ENCODE results near the gene RASGRF1. TPM values are rescaled to one million over a fixed set of nuclear protein-coding genes. Genes with fewer than 3 reads are reported as not detected.
A peak's percentile ranks its signal among the peaks of the same experiment; 100 is the strongest.

RASGRF1 gene
- total and polyA plus RNA-seq, 2 donors (not counting 1 experiment from before 2014, with no cell fraction given), result 1.0 to 9.4 TPM

- Histone ChIP-seq H2AFZ (ENCODE audit: insufficient read depth, low read depth, low read length, poor library complexity, severe bottlenecking) (no peak overlapping the region), H3K4me3 (ENCODE audit: control extremely low read depth in 1 of 5, extremely low read depth in 1 of 5, insufficient read depth in 1 of 5, low read depth in 2 of 5, low read length in 4 of 5) (no peak overlapping the region), H4K20me1 (ENCODE audit: control insufficient read depth, insufficient read depth, low read length, poor library complexity, severe bottlenecking) (no peaks in the 10 kb centered on the region), H3K9ac (ENCODE audit: low read length) (no peak overlapping the region), H3K79me2 (ENCODE audit: control insufficient read depth, insufficient read depth, low read length) (no peaks in the 10 kb centered on the region), H3K4me2 (replicated peaks; ENCODE audit: low read depth, low read length, poor library complexity, severe bottlenecking) (peak overlapping the region; percentile 6), H3K27me3 (replicated peaks in 1 of 4; ENCODE audit: control extremely low read depth in 1 of 4, control insufficient read depth in 3 of 4, insufficient read depth in 4 of 4, low read length in 3 of 4) (no peaks in the 10 kb centered on the region), H3K36me3 (replicated peaks in 1 of 2; ENCODE audit: control extremely low read depth in 1 of 2, control insufficient read depth in 1 of 2, extremely low read depth in 1 of 2, insufficient read depth in 2 of 2, low read length in 1 of 2) (no peaks in the 10 kb centered on the region), H3K27ac (ENCODE audit: low read length in 2 of 2) (no peak overlapping the region), H3K4me1 (ENCODE audit: control insufficient read depth in 2 of 2, insufficient read depth in 2 of 2, low read length in 2 of 2) (peaks cover 36 to 57% of the 10 kb centered on the region in 2 donors), H3K9me3 (ENCODE audit: control extremely low read depth in 1 of 3, control insufficient read depth in 2 of 3, insufficient read depth in 1 of 3, low read length in 2 of 3) (no peaks in the 10 kb centered on the region)
- intact Hi-C loops (cut with micrococcal nuclease), result no loop called here
- no peak for DNase-seq
- peaks cover 57% of the 10 kb centered on the region for H3K4me1 Mint-ChIP-seq
- WGBS (ENCODE audit: insufficient coverage), result 98% methylated on average over 10 of the region's 16 CpGs
- ATAC-seq (ENCODE audit: low read depth), result no peak
- TF ChIP-seq EZH2 (IDR thresholded peaks at IDR 0.05; ENCODE audit: borderline replicate concordance, insufficient read depth, low read depth, low read length, poor library complexity, severe bottlenecking) (no peak), CTCF (IDR thresholded peaks at IDR 0.05) (no peak)
- H3K27me3 Mint-ChIP-seq, result no peaks in the 10 kb centered on the region
- ChIA-PET CTCF (interaction anchor here (1.2 to 3.6 kb wide), 7 partner anchors 19 to 178 kb away, joined by 4 to 43 read pairs (median 7); no protein-coding TSS in a partner anchor), POLR2A (interaction anchor here (0.5 kb wide), 1 partner anchor 11 kb away, joined by 9 read pairs; no protein-coding TSS in a partner anchor)
- no peaks in the 10 kb centered on the region for H3K9me3 Mint-ChIP-seq (ENCODE audit: insufficient read depth)
- peak overlapping the region; percentile 17 for H3K27ac Mint-ChIP-seq
- peak overlapping the region; percentile 18 for H3K4me3 Mint-ChIP-seq
Measured at GRCh38 chr15:79006071-79006470, 84.5 kb downstream of the RASGRF1 start.

- peak overlapping the region; percentile 25 for H3K9ac ChIP-seq (ENCODE audit: low read length)
- POLR2A ChIA-PET, result interaction anchor here (0.6 to 1.6 kb wide), 9 partner anchors 14 to 464 kb away, joined by 3 to 16 read pairs (median 5); partner anchors contain the start of genes CTSH and MORF4L1
- peak overlapping the region; percentile 58 for H2AFZ ChIP-seq (ENCODE audit: insufficient read depth, low read depth, low read length, poor library complexity, severe bottlenecking)
Measured at GRCh38 chr15:79004336-79004735, 86.2 kb downstream of the RASGRF1 start.

More at GRCh38 chr15:79004336-79004735, 86.2 kb downstream of the RASGRF1 start:
- ATAC-seq (ENCODE audit: low read depth) (peak; percentile 85), DNase-seq (peak; percentile 77)
- 32% methylated on average over 3 of the region's 6 CpGs for WGBS (ENCODE audit: insufficient coverage)
- intact Hi-C loops (cut with micrococcal nuclease), result loop anchor here (1.0 to 2.0 kb wide), 4 partner anchors 20 to 103 kb away; no protein-coding TSS in a partner anchor
- Histone ChIP-seq H3K79me2 (ENCODE audit: control insufficient read depth, insufficient read depth, low read length) (no peaks in the 10 kb centered on the region), H3K4me1 (ENCODE audit: control insufficient read depth in 2 of 2, insufficient read depth in 2 of 2, low read length in 2 of 2) (peaks cover 30 to 45% of the 10 kb centered on the region in 2 donors), H3K27ac (ENCODE audit: low read length in 2 of 2) (peak overlapping the region; percentile 58 to 60), H3K9me3 (ENCODE audit: control extremely low read depth in 1 of 3, control insufficient read depth in 2 of 3, insufficient read depth in 1 of 3, low read length in 2 of 3) (no peaks in the 10 kb centered on the region), H3K27me3 (replicated peaks in 1 of 4; ENCODE audit: control extremely low read depth in 1 of 4, control insufficient read depth in 3 of 4, insufficient read depth in 4 of 4, low read length in 3 of 4) (no peaks in the 10 kb centered on the region), H4K20me1 (ENCODE audit: control insufficient read depth, insufficient read depth, low read length, poor library complexity, severe bottlenecking) (no peaks in the 10 kb centered on the region), H3K4me3 (ENCODE audit: control extremely low read depth in 1 of 5, extremely low read depth in 1 of 5, insufficient read depth in 1 of 5, low read depth in 2 of 5, low read length in 4 of 5) (peak overlapping the region in 2 of 5 experiments; percentile 9 to 28), H3K36me3 (replicated peaks in 1 of 2; ENCODE audit: control extremely low read depth in 1 of 2, control insufficient read depth in 1 of 2, extremely low read depth in 1 of 2, insufficient read depth in 2 of 2, low read length in 1 of 2) (no peaks in the 10 kb centered on the region), H3K4me2 (replicated peaks; ENCODE audit: low read depth, low read length, poor library complexity, severe bottlenecking) (peak overlapping the region; percentile 61)
- peak overlapping the region; percentile 95 for H3K27ac Mint-ChIP-seq
- H3K4me1 Mint-ChIP-seq, result peaks cover 48% of the 10 kb centered on the region
- CTCF ChIA-PET, result interaction anchor here (0.8 to 3.6 kb wide), 8 partner anchors 21 to 180 kb away, joined by 3 to 37 read pairs (median 6); no protein-coding TSS in a partner anchor
- H3K27me3 Mint-ChIP-seq, result no peaks in the 10 kb centered on the region
- TF ChIP-seq EZH2 (IDR thresholded peaks at IDR 0.05; ENCODE audit: borderline replicate concordance, insufficient read depth, low read depth, low read length, poor library complexity, severe bottlenecking), result no peak
- TF ChIP-seq CTCF (IDR thresholded peaks at IDR 0.05), result no peak
- H3K9me3 Mint-ChIP-seq (ENCODE audit: insufficient read depth), result no peaks in the 10 kb centered on the region
- peak overlapping the region; percentile 81 for H3K4me3 Mint-ChIP-seq

Measured in B cell (primary cell).